Measurements from ENCODE around the gene TMEM258. TPM values are rescaled to one million over a fixed set of nuclear protein-coding genes. Genes with fewer than 3 reads are reported as not detected.

The TMEM258 gene
- total and polyA plus RNA-seq, 2 of the 4 experiments (the other 2 are of a cell fraction) = 107 to 280 TPM

GRCh38 chr11:61816736-61817455 is 24.5 kb upstream of the TMEM258 start, which contains the start of gene FADS1:
Gene FADS1 (minus strand): TSS chr11:61817003. CDS start chr11:61816929, 74 bp downstream.
- no peaks in the 10 kb centered on the region for H3K27me3 ChIP-seq (ENCODE audit: control insufficient read depth, insufficient read depth, low read length)
- POLR2A ChIA-PET (ENCODE audit: unreplicated experiment) = no interaction called here
- CTCF ChIA-PET = interaction anchor here (1.1 to 1.5 kb wide), 2 partner anchors 11 to 20 kb away, joined by 3 to 4 read pairs; partner anchors contain the start of gene FADS2
- H3K4me3 ChIP-seq (ENCODE audit: insufficient read depth, low read depth, low read length) = peak within 1 kb of the TSS; percentile 86
- H3K27ac ChIP-seq (ENCODE audit: insufficient read depth, low read length) = peak within 1 kb of the TSS; percentile 92
- in situ Hi-C loops (cut with MboI; ENCODE audit: low sequenced_read_pairs) (no loop called here), intact Hi-C loops (cut with micrococcal nuclease) (no loop called here), dilution Hi-C loops (cut with HindIII; ENCODE audit: low sequenced_read_pairs, unreplicated experiment) (no loop called here)
- H2BK20ac ChIP-seq (ENCODE audit: low read depth, low read length) = peak within 1 kb of the TSS; percentile 17; the same call in 1 of the 2 replicates
- H3K4me1 ChIP-seq (ENCODE audit: control insufficient read depth, insufficient read depth, low read length) = peaks cover 5% of the 10 kb centered on the region; the same call in 1 of the 2 replicates
- H3K23ac ChIP-seq (ENCODE audit: low read depth, low read length) = peak within 1 kb of the TSS; percentile 85
- peak within 1 kb of the TSS; percentile 97 for H2AK9ac ChIP-seq (replicated peaks; ENCODE audit: low read depth, low read length, poor library complexity)
- H3K4me2 ChIP-seq (ENCODE audit: low read depth, low read length) = peak within 1 kb of the TSS; percentile 98
- peak within 1 kb of the TSS; percentile 96 for H3K4ac ChIP-seq (ENCODE audit: low read depth, low read length)
- H2AFZ ChIP-seq (replicated peaks; ENCODE audit: low read length, poor library complexity) = peak within 1 kb of the TSS; percentile 95
- H3K36me3 ChIP-seq (ENCODE audit: control insufficient read depth, insufficient read depth, low read length) = peaks cover 12% of the 10 kb centered on the region
- H2AK5ac ChIP-seq (ENCODE audit: low read depth, low read length) = peak within 1 kb of the TSS; percentile 94
- peak within 1 kb of the TSS; percentile 81; the same call in 1 of the 2 replicates for H3K56ac ChIP-seq (ENCODE audit: extremely low read depth, insufficient read depth, low read length)
- H3K9ac ChIP-seq (ENCODE audit: low read depth, low read length) = peak within 1 kb of the TSS; percentile 84
- ATAC-seq (ENCODE audit: low read depth) (peak; percentile 70), DNase-seq (peak; percentile 92)
- H4K8ac ChIP-seq (ENCODE audit: low read depth in 2 of 2, low read length in 2 of 2) = peak within 1 kb of the TSS; percentile 72 to 95
- H2BK5ac ChIP-seq (ENCODE audit: low read depth, low read length, poor library complexity, severe bottlenecking) = peak within 1 kb of the TSS; percentile 82
- peak within 1 kb of the TSS; percentile 89 for H4K91ac ChIP-seq (ENCODE audit: insufficient read depth, low read depth, low read length)
- H2BK15ac ChIP-seq (ENCODE audit: low read depth, low read length) = peak within 1 kb of the TSS; percentile 29; the same call in 1 of the 3 replicates
- 0% methylated on average over 45 of the region's 73 CpGs; no CpG with 5 or more reads in 1 of the 2 experiments for WGBS, 2 experiments (ENCODE audit: extremely low coverage in 2 of 2, insufficient read length in 1 of 2)
- H4K20me1 ChIP-seq (ENCODE audit: insufficient read depth, low read length) = no peaks in the 10 kb centered on the region; the same call in 1 of the 2 replicates
- BruUV-seq (replicated peaks) = no TSS peak
- H2BK120ac ChIP-seq (ENCODE audit: low read depth, low read length) = peak within 1 kb of the TSS; percentile 67
- H3K9me3 ChIP-seq (ENCODE audit: control insufficient read depth, insufficient read depth, low read length) = no peaks in the 10 kb centered on the region
- H3K18ac ChIP-seq (ENCODE audit: low read depth, low read length) = peak within 1 kb of the TSS; percentile 76
- H4K5ac ChIP-seq (ENCODE audit: low read depth, low read length) = peak within 1 kb of the TSS; percentile 93
- H3K14ac ChIP-seq (replicated peaks; ENCODE audit: low read depth, low read length) = peak within 1 kb of the TSS; percentile 95
- peaks cover 14% of the 10 kb centered on the region for H3K9me1 ChIP-seq (ENCODE audit: insufficient read depth, low read length)
- H3K79me1 ChIP-seq (ENCODE audit: low read depth in 1 of 2, low read length in 2 of 2) = peaks cover 7 to 39% of the 10 kb centered on the region in 2 experiments; a peak in 3 of 4 replicates
- no peak for TF ChIP-seq MAFK (IDR thresholded peaks at IDR 0.05; ENCODE audit: low read depth, low read length)
- TF ChIP-seq RAD21 (IDR thresholded peaks at IDR 0.05; ENCODE audit: low read length) = peak; percentile 40
- peak; percentile 43; the same call in 1 of the 2 replicates for TF ChIP-seq USF2 (IDR thresholded peaks at IDR 0.05; ENCODE audit: low read depth, low read length)
- TF ChIP-seq POLR2A (IDR thresholded peaks at IDR 0.05; ENCODE audit: low read depth, low read length) = 0 out of 2 replicates have a peak, but pooled peaks have one; percentile 15
- no peak for TF ChIP-seq BHLHE40 (IDR thresholded peaks at IDR 0.05; ENCODE audit: low read depth, low read length)
- TF ChIP-seq MXI1 (IDR thresholded peaks at IDR 0.05; ENCODE audit: borderline replicate concordance, low read depth, low read length) = peak; percentile 49; the same call in 1 of the 2 replicates
- peak; percentile 42 for TF ChIP-seq SMC3 (IDR thresholded peaks at IDR 0.05; ENCODE audit: low read depth, low read length)
- TF ChIP-seq FOS (IDR thresholded peaks at IDR 0.05; ENCODE audit: low read depth, low read length) = no peak
- TF ChIP-seq CHD1 (IDR thresholded peaks at IDR 0.05; ENCODE audit: low read depth, low read length) = no peak
- peak; percentile 2 for TF ChIP-seq RCOR1 (IDR thresholded peaks at IDR 0.05; ENCODE audit: insufficient replicate concordance, low read length)
- TF ChIP-seq NFE2L2 (IDR thresholded peaks at IDR 0.05; ENCODE audit: low read depth, low read length) = no peak
- TF ChIP-seq CTCF (conservative IDR thresholded peaks at IDR 0.05; ENCODE audit: low read depth, low read length) = peak; percentile 81
- no peak for TF ChIP-seq RFX5 (IDR thresholded peaks at IDR 0.05; ENCODE audit: low read depth, low read length)
- peak; percentile 80 for TF ChIP-seq MAZ (IDR thresholded peaks at IDR 0.05; ENCODE audit: borderline replicate concordance, low read depth, low read length)
- TF ChIP-seq CEBPB (IDR thresholded peaks at IDR 0.05; ENCODE audit: low read depth, low read length) = peak; percentile 98

Data from IMR-90 (cell line).